Measurements from ENCODE around the gene COX19.

COX19 gene

GRCh38 chr7:1015196-1016121 is 40.1 kb upstream of the COX19 start:
- Histone ChIP-seq H3K27me3 (replicated peaks; ENCODE audit: insufficient read depth, low read length) (no peaks in the 10 kb centered on the region), H3K4me2 (ENCODE audit: low read depth, low read length) (no peak overlapping the region), H3K9me3 (replicated peaks; ENCODE audit: insufficient read depth, low read length) (no peaks in the 10 kb centered on the region), H4K20me1 (ENCODE audit: insufficient read depth, low read length) (no peaks in the 10 kb centered on the region), H3K36me3 (replicated peaks; ENCODE audit: insufficient read depth, low read length) (no peaks in the 10 kb centered on the region), H3K27ac (ENCODE audit: low read length) (no peak overlapping the region), H3K9me2 (replicated peaks; ENCODE audit: insufficient read depth, low read length) (no peaks in the 10 kb centered on the region), H3K79me2 (ENCODE audit: low read length) (no peaks in the 10 kb centered on the region; the same call in 1 of the 2 replicates), H3K4me3 (ENCODE audit: low read length) (no peak overlapping the region), H3K9ac (ENCODE audit: low read length) (no peak overlapping the region), H3K4me1 (ENCODE audit: low read length) (no peaks in the 10 kb centered on the region), H2AFZ (ENCODE audit: low read length) (no peak overlapping the region), H3F3A (ENCODE audit: insufficient read depth, low read length) (no peaks in the 10 kb centered on the region)
- DNase-seq, result no peak
- TF ChIP-seq EZH2 (optimal IDR thresholded peaks at IDR 0.05; ENCODE audit: low read depth, low read length), result no peak
- TF ChIP-seq EZH2phosphoT487 (IDR thresholded peaks at IDR 0.05; ENCODE audit: low read length), result no peak
- TF ChIP-seq CTCF (IDR thresholded peaks at IDR 0.05; ENCODE audit: low read length), result no peak

GRCh38 chr7:1014681-1015080 is 39.3 kb upstream of the COX19 start:
- Histone ChIP-seq H2AFZ (ENCODE audit: low read length) (no peak overlapping the region), H3K9me3 (replicated peaks; ENCODE audit: insufficient read depth, low read length) (no peaks in the 10 kb centered on the region), H3F3A (ENCODE audit: insufficient read depth, low read length) (no peaks in the 10 kb centered on the region), H3K9me2 (replicated peaks; ENCODE audit: insufficient read depth, low read length) (no peaks in the 10 kb centered on the region), H3K4me2 (ENCODE audit: low read depth, low read length) (no peak overlapping the region), H3K9ac (ENCODE audit: low read length) (no peak overlapping the region), H3K36me3 (replicated peaks; ENCODE audit: insufficient read depth, low read length) (no peaks in the 10 kb centered on the region), H3K79me2 (ENCODE audit: low read length) (no peaks in the 10 kb centered on the region; the same call in 1 of the 2 replicates), H3K27me3 (replicated peaks; ENCODE audit: insufficient read depth, low read length) (no peaks in the 10 kb centered on the region), H3K4me1 (ENCODE audit: low read length) (no peaks in the 10 kb centered on the region), H3K4me3 (ENCODE audit: low read length) (no peak overlapping the region), H3K27ac (ENCODE audit: low read length) (no peak overlapping the region), H4K20me1 (ENCODE audit: insufficient read depth, low read length) (no peaks in the 10 kb centered on the region)
- no peak for TF ChIP-seq CTCF (IDR thresholded peaks at IDR 0.05; ENCODE audit: low read length)
- TF ChIP-seq EZH2 (optimal IDR thresholded peaks at IDR 0.05; ENCODE audit: low read depth, low read length), result no peak
- no peak for TF ChIP-seq EZH2phosphoT487 (IDR thresholded peaks at IDR 0.05; ENCODE audit: low read length)
- no peak for DNase-seq

GRCh38 chr7:1013581-1013980 is 38.2 kb upstream of the COX19 start:
- no peaks in the 10 kb centered on the region for H3K9me2 ChIP-seq (replicated peaks; ENCODE audit: insufficient read depth, low read length)
- no peaks in the 10 kb centered on the region for H3K27me3 ChIP-seq (replicated peaks; ENCODE audit: insufficient read depth, low read length)
- no peaks in the 10 kb centered on the region for H4K20me1 ChIP-seq (ENCODE audit: insufficient read depth, low read length)
- no peak overlapping the region for H3K27ac ChIP-seq (ENCODE audit: low read length)
- no peak overlapping the region for H3K4me3 ChIP-seq (ENCODE audit: low read length)
- H3K4me1 ChIP-seq (ENCODE audit: low read length), result no peaks in the 10 kb centered on the region
- H3F3A ChIP-seq (ENCODE audit: insufficient read depth, low read length), result no peaks in the 10 kb centered on the region
- H3K9me3 ChIP-seq (replicated peaks; ENCODE audit: insufficient read depth, low read length), result no peaks in the 10 kb centered on the region
- H3K79me2 ChIP-seq (ENCODE audit: low read length), result no peaks in the 10 kb centered on the region; the same call in 1 of the 2 replicates
- no peak overlapping the region for H2AFZ ChIP-seq (ENCODE audit: low read length)
- no peaks in the 10 kb centered on the region for H3K36me3 ChIP-seq (replicated peaks; ENCODE audit: insufficient read depth, low read length)
- DNase-seq, result no peak
- H3K9ac ChIP-seq (ENCODE audit: low read length), result no peak overlapping the region
- no peak overlapping the region for H3K4me2 ChIP-seq (ENCODE audit: low read depth, low read length)
- TF ChIP-seq EZH2 (optimal IDR thresholded peaks at IDR 0.05; ENCODE audit: low read depth, low read length) (no peak), EZH2phosphoT487 (IDR thresholded peaks at IDR 0.05; ENCODE audit: low read length) (no peak), CTCF (IDR thresholded peaks at IDR 0.05; ENCODE audit: low read length) (no peak)
